K562 (cell line): ENCODE measurements around the gene FBLN2. TPM values are rescaled to one million over a fixed set of nuclear protein-coding genes. Genes with fewer than 3 reads are reported as not detected.

ENCODE experiments used
- ATAC-seq: fragments of 200-7000 bp; cut with Tn5 transposase; 3 replicates; pipeline ENCODE4 v1.9.1; 2020; ENCODE audit warnings: moderate library complexity
- BruUV-seq: library from RNA; stranded (reverse); fragments of 400-500 nt; replicated peaks from 2 replicates; lab custom pipeline; 2021; lab: Mats Ljungman, UMichigan
- CTCF ChIA-PET: fragments of 300-600 bp; formaldehyde crosslinking; extraction: SDS; loops from one replicate; lab custom pipeline; 2021; ENCODE audit warnings: low intra/inter-chr PET ratio; lab: Yijun Ruan, JAX
- POLR2A ChIA-PET: fragments of 300-600, 350-650 bp; sonication (Branson Sonifier 250); formaldehyde crosslinking; extraction: SDS; loops from one replicate; lab custom pipeline; 2021; ENCODE audit warnings: antibody characterized with exemption, inconsistent platforms; lab: Yijun Ruan, JAX
- DNase-seq, 4 experiments: peaks; one replicate each; pipeline versions ENCODE4 v3.0.0 to v3.0.0-alpha.2; 2011 to 2018; ENCODE audit warnings: low spot score in 3 of 4, mixed read lengths in 3 of 4; ENCODE audit errors: extremely low read depth in 1 of 4
- FAIRE-seq: peaks from 2 replicates; lab custom pipeline; 2011; peaks lifted over from hg19 to GRCh38; lab: Jason Lieb, UNC
- H2AFZ ChIP-seq: 2 replicates; pipeline ENCODE4 v1.6.0; 2011; ENCODE audit warnings: low read depth, low read length, control low read depth, inconsistent platforms
- H3K27ac ChIP-seq: fragments of 200-600 bp; 3 replicates; pipeline ENCODE4 v1.8.0; 2011; ENCODE audit warnings: low read depth, mild to moderate bottlenecking, control low read depth, inconsistent platforms, low read length, moderate library complexity, mixed read lengths; ENCODE audit errors: extremely low read depth
- H3K27me3 ChIP-seq, 2 experiments: fragments of 300-600 bp in 1 of 2; 2 replicates in 1 of 2; 3 replicates in 1 of 2; pipeline versions ENCODE4 v1.6.0 to v1.8.0; 2011; ENCODE audit warnings: inconsistent platforms in 2 of 2, low read length in 2 of 2, mild to moderate bottlenecking in 1 of 2, mixed read lengths in 1 of 2, moderate library complexity in 1 of 2; ENCODE audit not compliant: control insufficient read depth in 2 of 2, insufficient read depth in 2 of 2
- H3K36me3 ChIP-seq: fragments of 300-600 bp; 3 replicates; pipeline ENCODE4 v1.8.0; 2011; ENCODE audit warnings: mild to moderate bottlenecking, low read length, inconsistent platforms; ENCODE audit not compliant: control insufficient read depth, insufficient read depth
- H3K4me1 ChIP-seq, 2 experiments: fragments of 200-600 bp in 1 of 2; replicated peaks in 1 of 2; 2 replicates in 1 of 2; 3 replicates in 1 of 2; pipeline versions ENCODE4 v1.5.1 to v1.8.0; 2011; ENCODE audit warnings: inconsistent platforms in 2 of 2, low read length in 2 of 2, mild to moderate bottlenecking in 1 of 2, mixed read lengths in 1 of 2, moderate library complexity in 1 of 2; ENCODE audit not compliant: control insufficient read depth in 2 of 2, insufficient read depth in 2 of 2
- H3K4me2 ChIP-seq: 2 replicates; pipeline ENCODE4 v1.6.1; 2011; ENCODE audit warnings: low read length, control low read depth, inconsistent platforms, mixed read lengths; ENCODE audit not compliant: insufficient read depth
- H3K4me3 ChIP-seq: fragments of 200-600 bp; sonication (generic), shearing (Covaris generic); 2 replicates; pipeline ENCODE4 v1.5.1; 2016; ENCODE audit warnings: control low read depth, inconsistent platforms
- H3K79me2 ChIP-seq: fragments of 200-600 bp; 3 replicates; pipeline ENCODE4 v1.8.0; 2011; ENCODE audit warnings: low read length, inconsistent platforms; ENCODE audit not compliant: control insufficient read depth, insufficient read depth
- H3K9ac ChIP-seq, 2 experiments: 2 replicates each; pipeline versions ENCODE4 v1.6.0 to v1.6.1; 2011; ENCODE audit warnings: low read depth in 2 of 2, low read length in 2 of 2, control low read depth in 1 of 2, inconsistent platforms in 1 of 2, mild to moderate bottlenecking in 1 of 2, mixed read lengths in 1 of 2; ENCODE audit not compliant: insufficient read depth in 1 of 2
- H3K9me1 ChIP-seq: one replicate; pipeline ENCODE4 v1.6.0; 2011; ENCODE audit warnings: inconsistent platforms, mild to moderate bottlenecking, low read length, moderate library complexity; ENCODE audit not compliant: control insufficient read depth, insufficient read depth
- H3K9me3 ChIP-seq: replicated peaks from 2 replicates; pipeline ENCODE4 v1.5.1; 2011; ENCODE audit warnings: low read depth, low read length, inconsistent platforms; ENCODE audit not compliant: control insufficient read depth, insufficient read depth
- H4K20me1 ChIP-seq: replicated peaks from 2 replicates; pipeline ENCODE4 v1.6.1; 2011; ENCODE audit warnings: low read length, inconsistent platforms, mixed read lengths; ENCODE audit not compliant: control insufficient read depth, insufficient read depth
- EGR1 ChIP-seq: fragments of 450-650 bp; conservative IDR thresholded peaks from 2 replicates; pipeline ENCODE4 v1.6.1; 2017; ENCODE audit warnings: mild to moderate bottlenecking
- SIN3B ChIP-seq: fragments of 450-650 bp; IDR thresholded peaks from 2 replicates; pipeline ENCODE4 v1.6.1; 2017; ENCODE audit warnings: low read depth, mild to moderate bottlenecking, moderate library complexity
- TAF7 ChIP-seq: fragments of 450-650 bp; IDR thresholded peaks from 2 replicates; pipeline ENCODE4 v1.6.1; 2016; ENCODE audit warnings: missing genetic modification characterization, missing compliant biosample characterization
- WGBS: fragments of 100-300 bp; shearing (Covaris generic); methylation state at CpG from one replicate; pipeline ENCODE4 v1.1.6; 2016; ENCODE audit warnings: low coverage, mixed read lengths; ENCODE audit not compliant: insufficient coverage; ENCODE audit errors: missing lambda C conversion rate; 5-methylcytosine and 5-hydroxymethylcytosine counted together
- in situ Hi-C: fragments of 300-500 bp; cut with MboI; formaldehyde crosslinking; loops from 4 replicates; pipeline ENCODE4 v1.15.0; 2018; ENCODE audit warnings: inconsistent platforms, mixed read lengths
- intact Hi-C: fragments of 100-400 bp; cut with micrococcal nuclease; formaldehyde crosslinking; loops from 2 replicates; pipeline ENCODE4 v1.14.2; 2022
- polyA plus RNA-seq, 8 experiments: library from polyadenylated mRNA; depleted of rRNA in 4 of 8; stranded (reverse) in 5 of 8; unstranded in 3 of 8; fragments of >200 nt; fragmentation: Nextera tagmentation in 2 of 8; fragmentation: Illumina TruSeq in 1 of 8; extraction: Ambion mirVana in 2 of 8; extraction: Trizol in 1 of 8; gene quantifications; 2 replicates each; pipeline versions ENCODE4 v1.2.1 to v1.2.3, GENCODE V29; 2011 to 2014; ENCODE audit warnings: inconsistent platforms in 1 of 8, missing spikeins in 1 of 8
- total RNA-seq, 7 experiments: library from RNA; depleted of rRNA in 6 of 7; stranded (reverse); fragments of >200 nt in 6 of 7; fragmentation: Illumina TruSeq in 2 of 7; extraction: Trizol in 2 of 7; gene quantifications; 2 replicates each; pipeline versions ENCODE4 v1.2.1 to v1.2.3, GENCODE V29; 2011 to 2021; ENCODE audit warnings: low replicate concordance in 1 of 7
- TF ChIP-seq, protein P1 (sequence below): sonication (generic); formaldehyde crosslinking; IDR thresholded peaks from 2 replicates; pipeline ENCODE4 v1.8.1; 2023; ENCODE audit warnings: mild to moderate bottlenecking, missing genetic modification reagents
- TF ChIP-seq, protein P2 (sequence below): fragments of 450-650 bp; formaldehyde crosslinking; IDR thresholded peaks from 2 replicates; pipeline ENCODE4 v1.4.0; 2022; ENCODE audit warnings: missing genetic modification characterization

The FBLN2 gene
- total and polyA plus RNA-seq, 9 of the 15 experiments (the other 6 are each of a cell fraction or from before 2014, with no cell fraction given) = 0.03 to 0.10 (median 0.04) TPM; not detected in 6

DNA sequence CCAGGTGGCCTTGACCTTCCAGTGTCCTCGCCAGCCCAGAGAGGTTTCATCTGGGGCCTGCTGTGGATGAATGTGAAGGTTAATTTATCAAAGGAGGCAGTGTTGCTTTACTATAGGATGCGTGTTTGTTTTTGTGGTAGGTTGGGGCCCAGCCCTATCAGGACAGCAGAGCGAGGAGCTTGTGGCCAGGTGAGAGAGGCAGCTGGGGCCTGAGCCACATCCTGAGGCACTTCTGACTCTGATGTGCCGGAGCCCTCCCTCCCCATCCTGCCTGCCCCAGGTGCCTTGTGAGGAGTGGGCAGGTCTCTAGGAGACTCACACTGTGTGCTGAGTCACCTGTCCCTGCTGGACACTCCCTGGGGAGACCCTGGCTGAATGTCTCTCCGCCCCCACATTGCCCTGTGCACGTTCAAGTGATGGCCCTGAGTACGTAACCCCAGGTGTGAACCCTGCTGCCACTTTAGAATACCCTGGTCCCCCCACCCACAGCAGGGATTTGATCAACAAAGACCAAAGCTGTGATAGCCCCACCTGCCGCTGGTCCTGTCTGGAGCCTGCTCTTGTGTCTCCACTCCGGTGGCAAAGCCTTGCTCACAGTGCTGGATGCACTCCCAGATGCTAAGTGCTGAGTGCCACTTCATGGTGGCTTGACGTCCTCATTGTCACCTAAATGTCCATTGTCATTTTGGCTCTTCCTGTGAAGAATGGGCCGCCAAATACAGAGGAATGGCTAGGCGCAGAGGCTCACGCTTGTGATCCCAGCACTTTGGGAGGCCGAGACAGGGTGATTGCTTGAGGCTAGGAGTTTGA, 16.0 kb downstream of the FBLN2 start:
- peaks cover 11% of the 10 kb centered on the region; the same call in 1 of the 2 replicates for H4K20me1 ChIP-seq
- no peaks in the 10 kb centered on the region for H3K79me2 ChIP-seq
- WGBS = 18% methylated on average over 14 of the region's 14 CpGs
- FAIRE-seq (no peak), ATAC-seq (no peak), DNase-seq (no peak)
- no peak overlapping the region for H3K4me3 ChIP-seq
- no peaks in the 10 kb centered on the region for H3K9me3 ChIP-seq
- peaks cover 0 to 15% of the 10 kb centered on the region in 2 experiments; a peak in 1 of 5 replicates for H3K4me1 ChIP-seq
- H3K9me1 ChIP-seq = no peaks in the 10 kb centered on the region
- no peak overlapping the region for H3K9ac ChIP-seq
- TF ChIP-seq, protein P1, sequence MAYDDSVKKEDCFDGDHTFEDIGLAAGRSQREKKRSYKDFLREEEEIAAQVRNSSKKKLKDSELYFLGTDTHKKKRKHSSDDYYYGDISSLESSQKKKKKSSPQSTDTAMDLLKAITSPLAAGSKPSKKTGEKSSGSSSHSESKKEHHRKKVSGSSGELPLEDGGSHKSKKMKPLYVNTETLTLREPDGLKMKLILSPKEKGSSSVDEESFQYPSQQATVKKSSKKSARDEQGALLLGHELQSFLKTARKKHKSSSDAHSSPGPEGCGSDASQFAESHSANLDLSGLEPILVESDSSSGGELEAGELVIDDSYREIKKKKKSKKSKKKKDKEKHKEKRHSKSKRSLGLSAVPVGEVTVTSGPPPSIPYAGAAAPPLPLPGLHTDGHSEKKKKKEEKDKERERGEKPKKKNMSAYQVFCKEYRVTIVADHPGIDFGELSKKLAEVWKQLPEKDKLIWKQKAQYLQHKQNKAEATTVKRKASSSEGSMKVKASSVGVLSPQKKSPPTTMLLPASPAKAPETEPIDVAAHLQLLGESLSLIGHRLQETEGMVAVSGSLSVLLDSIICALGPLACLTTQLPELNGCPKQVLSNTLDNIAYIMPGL (CRISPR knock-in tag) = no peak
- TF ChIP-seq SIN3B (no peak), EGR1 (peak; percentile 29), TAF7 (tag) (no peak)
- TF ChIP-seq, protein P2, sequence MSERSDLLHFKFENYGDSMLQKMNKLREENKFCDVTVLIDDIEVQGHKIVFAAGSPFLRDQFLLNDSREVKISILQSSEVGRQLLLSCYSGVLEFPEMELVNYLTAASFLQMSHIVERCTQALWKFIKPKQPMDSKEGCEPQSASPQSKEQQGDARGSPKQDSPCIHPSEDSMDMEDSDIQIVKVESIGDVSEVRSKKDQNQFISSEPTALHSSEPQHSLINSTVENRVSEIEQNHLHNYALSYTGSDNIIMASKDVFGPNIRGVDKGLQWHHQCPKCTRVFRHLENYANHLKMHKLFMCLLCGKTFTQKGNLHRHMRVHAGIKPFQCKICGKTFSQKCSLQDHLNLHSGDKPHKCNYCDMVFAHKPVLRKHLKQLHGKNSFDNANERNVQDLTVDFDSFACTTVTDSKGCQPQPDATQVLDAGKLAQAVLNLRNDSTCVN (CRISPR knock-in tag) = no peak
- TF ChIP-seq, all 486 proteins: peak for 1
- POLR2A ChIA-PET = no interaction called here
- Histone ChIP-seq H3K36me3 (no peaks in the 10 kb centered on the region), H3K27me3 (peaks cover 8 to 81% of the 10 kb centered on the region in 2 experiments; a peak in 4 of 5 replicates), H3K4me2 (no peak overlapping the region), H2AFZ (no peak overlapping the region), H3K27ac (no peak overlapping the region)
- intact Hi-C loops (no loop called here), in situ Hi-C loops (no loop called here)
- BruUV-seq = no TSS peak
- CTCF ChIA-PET = no interaction called here
